ENCODE measurements around the gene USP33.

GRCh38 chr1:77739235-77739634, 20.4 kb downstream of the USP33 start:
- TF ChIP-seq CTCF (IDR thresholded peaks at IDR 0.05), result no peak
- TF ChIP-seq POLR2A (IDR thresholded peaks at IDR 0.05), result no peak
